HepG2 (cell line): ENCODE results near the gene THSD8. TPM values are rescaled to one million over a fixed set of nuclear protein-coding genes. Genes with fewer than 3 reads are reported as not detected.

Experiments
- AKAP8 ChIP-seq: sonication (generic); formaldehyde crosslinking; IDR thresholded peaks from 2 replicates; pipeline ENCODE4 v1.5.1; 2020; ENCODE audit warnings: mild to moderate bottlenecking, missing genetic modification reagents
- BCL6 ChIP-seq: IDR thresholded peaks from 2 replicates; pipeline ENCODE4 v1.6.1; 2016; ENCODE audit warnings: missing genetic modification reagents, missing compliant biosample characterization
- BORCS8-MEF2B ChIP-seq: sonication (generic); formaldehyde crosslinking; IDR thresholded peaks from 2 replicates; pipeline ENCODE4 v1.8.0; 2022; ENCODE audit warnings: mild to moderate bottlenecking, missing genetic modification reagents
- BRF2 ChIP-seq: sonication (generic); formaldehyde crosslinking; IDR thresholded peaks from 2 replicates; pipeline ENCODE4 v1.8.1; 2022; ENCODE audit warnings: mild to moderate bottlenecking, missing genetic modification reagents
- GMEB1 ChIP-seq: sonication (generic); formaldehyde crosslinking; IDR thresholded peaks from 2 replicates; pipeline ENCODE4 v1.5.1; 2020; ENCODE audit warnings: missing genetic modification reagents, mild to moderate bottlenecking, borderline replicate concordance
- MAFK ChIP-seq, 2 experiments: IDR thresholded peaks in 1 of 2; conservative IDR thresholded peaks in 1 of 2; 2 replicates each; pipeline ENCODE4 v1.6.1; 2011; ENCODE audit warnings: improper control_type of control experiment in 2 of 2, low read length in 2 of 2
- NR2F2 ChIP-seq: IDR thresholded peaks from 2 replicates; pipeline ENCODE4 v1.6.1; 2012; ENCODE audit warnings: low read depth, inconsistent platforms, borderline replicate concordance
- REL ChIP-seq: sonication (generic); formaldehyde crosslinking; conservative IDR thresholded peaks from 2 replicates; pipeline ENCODE4 v1.8.0; 2022; ENCODE audit warnings: mild to moderate bottlenecking, missing genetic modification reagents, moderate library complexity
- ZBTB10 ChIP-seq: sonication (generic); formaldehyde crosslinking; IDR thresholded peaks from 2 replicates; pipeline ENCODE4 v1.4.0; 2020; ENCODE audit warnings: missing genetic modification reagents, borderline replicate concordance
- ZFP82 ChIP-seq: sonication (generic); formaldehyde crosslinking; IDR thresholded peaks from 2 replicates; pipeline ENCODE4 v1.5.1; 2020; ENCODE audit warnings: mild to moderate bottlenecking, missing genetic modification reagents, borderline replicate concordance
- ZNF292 ChIP-seq: sonication (generic); formaldehyde crosslinking; IDR thresholded peaks from 2 replicates; pipeline ENCODE4 v1.8.1; 2022; ENCODE audit warnings: mild to moderate bottlenecking, low read depth, missing genetic modification reagents, borderline replicate concordance
- ZNF317 ChIP-seq: sonication (generic); formaldehyde crosslinking; IDR thresholded peaks from 2 replicates; pipeline ENCODE4 v1.5.0; 2020; ENCODE audit warnings: mild to moderate bottlenecking, missing genetic modification reagents
- ZNF597 ChIP-seq: sonication (generic); formaldehyde crosslinking; IDR thresholded peaks from 2 replicates; pipeline ENCODE4 v1.5.0; 2020; ENCODE audit warnings: missing genetic modification reagents
- ZNF703 ChIP-seq: sonication (generic); formaldehyde crosslinking; IDR thresholded peaks from 2 replicates; pipeline ENCODE4 v1.5.1; 2020; ENCODE audit warnings: missing genetic modification reagents, mild to moderate bottlenecking, moderate library complexity, borderline replicate concordance
- polyA plus RNA-seq, 8 experiments: library from polyadenylated mRNA; depleted of rRNA in 3 of 8; stranded (reverse) in 7 of 8; unstranded in 1 of 8; fragments of >200 nt; fragmentation: Illumina TruSeq in 4 of 8; extraction: Trizol in 4 of 8; gene quantifications; 2 replicates each; pipeline versions ENCODE4 v1.2.1 to v1.2.3, GENCODE V29; 2011 to 2016; ENCODE audit warnings: low read depth in 4 of 8, missing spikeins in 1 of 8, mixed read lengths in 1 of 8; ENCODE audit not compliant: insufficient read depth in 1 of 8
- total RNA-seq, 5 experiments: library from RNA; depleted of rRNA; stranded (reverse); fragments of >200 nt; fragmentation: Illumina TruSeq; extraction: Trizol; gene quantifications; 2 replicates each; pipeline ENCODE4 v1.2.3, GENCODE V29; 2016; ENCODE audit warnings: low read depth in 1 of 5

Gene THSD8
- total and polyA plus RNA-seq, 2 of the 13 experiments (the other 11 are each of a cell fraction or from before 2014, with no cell fraction given), result 4.8 to 14.9 TPM

DNA sequence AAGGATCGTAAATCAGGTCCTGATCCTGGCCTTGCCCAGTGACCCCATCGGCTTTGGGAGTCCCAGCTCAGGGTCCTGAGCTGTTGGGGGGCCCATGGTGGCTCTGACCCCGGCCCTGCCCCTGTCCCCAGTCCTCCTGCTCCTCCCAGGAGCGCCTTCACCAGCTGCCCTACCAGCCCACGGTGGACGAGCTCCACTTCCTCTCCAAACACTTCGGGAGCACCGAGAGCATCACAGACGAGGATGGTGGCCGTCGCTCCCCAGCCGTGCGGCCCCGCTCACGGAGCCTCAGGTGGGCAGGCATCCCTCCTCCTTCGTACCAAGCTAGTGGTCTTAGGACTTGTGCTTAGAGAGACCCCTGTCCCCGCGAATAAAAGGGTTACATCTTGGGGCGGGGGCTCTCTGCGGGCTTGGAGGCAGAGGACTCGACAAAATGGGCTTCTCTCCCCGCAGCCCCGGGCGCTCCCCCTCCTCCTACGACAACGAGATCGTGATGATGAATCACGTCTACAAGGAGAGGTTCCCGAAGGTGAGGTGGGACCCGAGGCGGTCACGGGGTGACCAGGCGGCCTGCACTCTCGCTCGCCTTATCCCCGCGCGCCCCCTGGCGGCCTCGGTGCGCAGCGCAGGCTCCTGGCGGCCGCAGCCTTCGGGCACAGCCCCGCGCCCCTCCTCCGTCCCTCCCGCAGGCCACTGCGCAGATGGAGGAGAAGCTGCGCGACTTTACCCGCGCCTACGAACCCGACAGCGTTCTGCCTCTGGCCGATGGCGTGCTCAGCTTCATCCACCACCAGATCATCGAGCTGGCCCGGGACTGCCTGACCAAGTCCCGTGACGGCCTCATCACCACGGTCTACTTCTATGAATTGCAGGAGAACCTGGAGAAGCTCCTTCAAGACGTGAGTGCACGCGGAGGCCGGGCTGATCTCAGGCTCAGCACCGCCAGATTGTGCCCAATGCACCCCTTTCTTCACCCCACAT is 45.6 kb downstream of the THSD8 start (continued):
- no peak for TF ChIP-seq ZNF317 (CRISPR knock-in tag)
- TF ChIP-seq ZNF292, result no peak
- no peak for TF ChIP-seq NR2F2
- no peak for TF ChIP-seq ZNF597 (CRISPR knock-in tag)
- no peak for TF ChIP-seq ZBTB10
- TF ChIP-seq BCL6, result peak; percentile 15; the same call in 1 of the 2 replicates
- TF ChIP-seq BRF2 (CRISPR knock-in tag), result no peak
- peak; percentile 59; the same call in 1 of the 2 replicates for TF ChIP-seq GMEB1
- TF ChIP-seq ZFP82, result no peak
- no peak for TF ChIP-seq REL (CRISPR knock-in tag)
- no peak for TF ChIP-seq MAFK (conservative IDR thresholded peaks at IDR 0.05 in 1 of 2, IDR thresholded peaks at IDR 0.05 in 1 of 2; ENCODE audit: low read length in 2 of 2)
- 0 out of 2 replicates have a peak, but pooled peaks have one; percentile 64 for TF ChIP-seq AKAP8
- no peak for TF ChIP-seq ZNF703 (CRISPR knock-in tag)
- 0 out of 2 replicates have a peak, but pooled peaks have one; percentile 70 for TF ChIP-seq BORCS8-MEF2B (CRISPR knock-in tag)
